ENCODE results near the gene CCDC201.

The CCDC201 gene

DNA sequence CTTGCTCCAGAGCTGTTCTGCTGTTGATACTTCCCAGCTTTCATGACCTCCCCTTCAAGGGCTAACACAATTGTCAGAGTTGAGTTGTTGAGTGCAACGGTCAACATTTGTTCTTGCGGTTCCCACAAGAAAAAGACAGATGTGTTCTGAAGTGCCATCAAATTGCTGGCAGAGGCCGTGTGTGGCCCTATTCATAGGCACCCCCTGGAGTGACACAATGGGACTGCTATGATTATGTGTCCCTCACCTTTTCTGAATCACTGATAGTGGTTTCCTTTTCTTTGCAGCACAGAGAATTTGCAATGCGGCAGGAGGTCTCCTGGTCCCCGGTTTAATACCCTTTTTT is 9.6 kb upstream of the CCDC201 start:
- Histone ChIP-seq H3K23ac (ENCODE audit: low read length) (no peak overlapping the region), H2BK12ac (ENCODE audit: low read length) (no peak overlapping the region), H4K12ac (ENCODE audit: low read depth, low read length) (no peak overlapping the region), H3K9me3 (ENCODE audit: insufficient read depth, low read depth, low read length) (peaks cover 11% of the 10 kb centered on the region), H3K4me1 (ENCODE audit: control insufficient read depth in 1 of 2, insufficient read depth in 2 of 2, low read length in 2 of 2) (no peaks in the 10 kb centered on the region), H2BK120ac (ENCODE audit: insufficient read depth, low read length, poor library complexity) (no peak overlapping the region), H2BK5ac (ENCODE audit: low read depth, low read length, poor library complexity) (no peak overlapping the region), H2AFZ (ENCODE audit: insufficient read depth, low read length, poor library complexity) (no peak overlapping the region), H3K9ac (ENCODE audit: low read length) (no peak overlapping the region), H3K18ac (ENCODE audit: low read length) (no peak overlapping the region), H3K79me1 (ENCODE audit: low read length) (no peaks in the 10 kb centered on the region), H3K4ac (ENCODE audit: low read depth, low read length) (no peak overlapping the region), H2AK5ac (ENCODE audit: low read length) (no peak overlapping the region), H4K91ac (ENCODE audit: low read depth, low read length) (no peak overlapping the region), H3K27ac (ENCODE audit: low read depth, low read length) (no peak overlapping the region), H3K4me3 (ENCODE audit: low read depth, low read length) (no peak overlapping the region), H3K14ac (ENCODE audit: low read length) (no peak overlapping the region), H3K4me2 (ENCODE audit: low read length) (no peak overlapping the region), H3K27me3 (ENCODE audit: insufficient read depth, low read length) (no peaks in the 10 kb centered on the region), H4K8ac (ENCODE audit: low read depth, low read length) (no peak overlapping the region), H3K36me3 (ENCODE audit: control insufficient read depth in 1 of 2, insufficient read depth in 2 of 2, low read length in 2 of 2) (no peaks in the 10 kb centered on the region), H3K79me2 (ENCODE audit: control insufficient read depth, insufficient read depth, low read length, poor library complexity) (no peaks in the 10 kb centered on the region)
- DNase-seq: no peak
- WGBS (ENCODE audit: extremely low coverage, insufficient coverage, insufficient read length): no CpG with 5 or more reads among the region's 5 CpGs

DNA sequence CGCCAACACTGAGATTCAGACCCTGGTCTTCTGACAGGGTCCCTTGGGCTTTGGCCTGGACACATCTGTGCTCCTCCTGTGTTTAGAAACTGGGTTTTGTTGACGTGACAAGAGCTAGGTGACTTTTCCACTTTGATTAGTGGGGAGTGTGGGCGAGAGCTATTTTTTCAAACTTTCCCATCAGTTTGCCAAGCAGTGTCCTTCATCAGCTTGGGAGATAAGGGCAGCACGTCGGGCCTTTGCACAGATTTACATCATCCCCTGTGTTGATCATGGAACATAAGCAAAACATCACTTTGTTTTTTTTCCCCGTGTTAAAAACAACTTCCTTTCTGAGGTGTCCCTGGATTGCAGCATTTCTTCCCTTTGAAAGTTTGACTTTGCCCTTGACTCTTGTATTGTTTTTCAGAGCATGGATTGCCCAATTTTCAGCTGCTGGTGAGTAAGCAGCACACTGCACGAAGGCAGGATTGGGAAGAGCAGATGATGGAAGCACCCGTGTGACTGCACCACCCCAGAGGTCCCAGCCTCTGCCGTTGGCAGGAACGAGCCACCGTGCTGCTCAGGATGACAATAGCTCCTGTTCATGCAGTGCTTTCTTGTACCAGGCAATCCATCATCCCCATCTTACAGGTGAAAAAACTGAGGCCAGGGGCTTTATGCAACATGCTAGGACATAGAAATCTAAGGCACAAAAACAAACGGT is 9.0 kb upstream of the CCDC201 start:
- Histone ChIP-seq H4K12ac (ENCODE audit: low read depth, low read length) (no peak overlapping the region), H4K91ac (ENCODE audit: low read depth, low read length) (no peak overlapping the region), H2AFZ (ENCODE audit: insufficient read depth, low read length, poor library complexity) (no peak overlapping the region), H3K36me3 (ENCODE audit: control insufficient read depth in 1 of 2, insufficient read depth in 2 of 2, low read length in 2 of 2) (no peaks in the 10 kb centered on the region), H3K27me3 (ENCODE audit: insufficient read depth, low read length) (no peaks in the 10 kb centered on the region), H3K27ac (ENCODE audit: low read depth, low read length) (no peak overlapping the region), H2AK5ac (ENCODE audit: low read length) (no peak overlapping the region), H3K4me1 (ENCODE audit: control insufficient read depth in 1 of 2, insufficient read depth in 2 of 2, low read length in 2 of 2) (no peaks in the 10 kb centered on the region), H3K4me2 (ENCODE audit: low read length) (no peak overlapping the region), H3K9me3 (ENCODE audit: insufficient read depth, low read depth, low read length) (peaks cover 11% of the 10 kb centered on the region), H3K79me2 (ENCODE audit: control insufficient read depth, insufficient read depth, low read length, poor library complexity) (no peaks in the 10 kb centered on the region), H3K4ac (ENCODE audit: low read depth, low read length) (no peak overlapping the region), H2BK120ac (ENCODE audit: insufficient read depth, low read length, poor library complexity) (no peak overlapping the region), H4K8ac (ENCODE audit: low read depth, low read length) (no peak overlapping the region), H3K79me1 (ENCODE audit: low read length) (no peaks in the 10 kb centered on the region), H3K14ac (ENCODE audit: low read length) (no peak overlapping the region), H3K9ac (ENCODE audit: low read length) (no peak overlapping the region), H3K23ac (ENCODE audit: low read length) (no peak overlapping the region), H2BK12ac (ENCODE audit: low read length) (no peak overlapping the region), H3K18ac (ENCODE audit: low read length) (no peak overlapping the region), H3K4me3 (ENCODE audit: low read depth, low read length) (no peak overlapping the region), H2BK5ac (ENCODE audit: low read depth, low read length, poor library complexity) (no peak overlapping the region)
- WGBS (ENCODE audit: extremely low coverage, insufficient coverage, insufficient read length): no CpG with 5 or more reads among the region's 12 CpGs
- DNase-seq: no peak

- H2AFZ ChIP-seq (ENCODE audit: insufficient read depth, low read length, poor library complexity): no peak overlapping the region
- no peaks in the 10 kb centered on the region for H3K4me1 ChIP-seq (ENCODE audit: control insufficient read depth in 1 of 2, insufficient read depth in 2 of 2, low read length in 2 of 2)
- H3K79me1 ChIP-seq (ENCODE audit: low read length): no peaks in the 10 kb centered on the region
- H3K4ac ChIP-seq (ENCODE audit: low read depth, low read length): no peak overlapping the region
- no peak overlapping the region for H3K27ac ChIP-seq (ENCODE audit: low read depth, low read length)
- no peak overlapping the region for H3K14ac ChIP-seq (ENCODE audit: low read length)
- H3K23ac ChIP-seq (ENCODE audit: low read length): no peak overlapping the region
- no peaks in the 10 kb centered on the region for H3K36me3 ChIP-seq (ENCODE audit: control insufficient read depth in 1 of 2, insufficient read depth in 2 of 2, low read length in 2 of 2)
- peaks cover 11% of the 10 kb centered on the region for H3K9me3 ChIP-seq (ENCODE audit: insufficient read depth, low read depth, low read length)
- no peak overlapping the region for H2BK120ac ChIP-seq (ENCODE audit: insufficient read depth, low read length, poor library complexity)
- no peaks in the 10 kb centered on the region for H3K79me2 ChIP-seq (ENCODE audit: control insufficient read depth, insufficient read depth, low read length, poor library complexity)
- H4K12ac ChIP-seq (ENCODE audit: low read depth, low read length): no peak overlapping the region
- H3K4me2 ChIP-seq (ENCODE audit: low read length): no peak overlapping the region
- H3K4me3 ChIP-seq (ENCODE audit: low read depth, low read length): no peak overlapping the region
- no peak for DNase-seq
- H3K18ac ChIP-seq (ENCODE audit: low read length): no peak overlapping the region
- no peak overlapping the region for H2BK5ac ChIP-seq (ENCODE audit: low read depth, low read length, poor library complexity)
- no peak overlapping the region for H2BK12ac ChIP-seq (ENCODE audit: low read length)
- no CpG with 5 or more reads among the region's 9 CpGs for WGBS (ENCODE audit: extremely low coverage, insufficient coverage, insufficient read length)
- no peaks in the 10 kb centered on the region for H3K27me3 ChIP-seq (ENCODE audit: insufficient read depth, low read length)
- no peak overlapping the region for H2AK5ac ChIP-seq (ENCODE audit: low read length)
- H4K8ac ChIP-seq (ENCODE audit: low read depth, low read length): no peak overlapping the region
- H4K91ac ChIP-seq (ENCODE audit: low read depth, low read length): no peak overlapping the region
- H3K9ac ChIP-seq (ENCODE audit: low read length): no peak overlapping the region
Measured at GRCh38 chr7:45881280-45881758, 8.4 kb upstream of the CCDC201 start.

DNA sequence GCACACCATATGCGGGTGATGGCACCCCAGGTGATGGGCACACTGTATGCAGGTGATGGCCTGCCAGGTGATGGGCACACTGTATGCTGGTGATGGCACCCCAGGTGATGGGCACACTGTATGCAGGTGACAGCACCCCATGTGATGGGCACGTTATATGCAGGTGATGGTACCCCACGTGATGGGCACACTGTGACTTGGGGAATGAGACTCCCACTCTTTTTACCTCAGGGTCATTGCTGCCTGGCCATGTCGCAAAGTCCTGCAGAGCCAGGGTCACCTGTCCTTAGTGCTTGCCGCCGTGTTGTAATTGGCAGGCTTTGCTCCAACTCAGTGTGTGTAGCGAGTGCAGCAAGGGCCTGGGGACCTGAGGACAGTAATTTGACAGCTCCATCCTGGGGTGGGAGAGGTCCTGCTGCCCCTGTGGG is 7.6 kb upstream of the CCDC201 start:
- no peak overlapping the region for H3K27ac ChIP-seq (ENCODE audit: low read depth, low read length)
- no peak overlapping the region for H2BK5ac ChIP-seq (ENCODE audit: low read depth, low read length, poor library complexity)
- H3K4me3 ChIP-seq (ENCODE audit: low read depth, low read length): peak overlapping the region; percentile 6
- no peaks in the 10 kb centered on the region for H3K36me3 ChIP-seq (ENCODE audit: control insufficient read depth in 1 of 2, insufficient read depth in 2 of 2, low read length in 2 of 2)
- H3K23ac ChIP-seq (ENCODE audit: low read length): no peak overlapping the region
- H2BK12ac ChIP-seq (ENCODE audit: low read length): no peak overlapping the region
- H4K12ac ChIP-seq (ENCODE audit: low read depth, low read length): no peak overlapping the region
- no peak for DNase-seq
- no peaks in the 10 kb centered on the region for H3K79me1 ChIP-seq (ENCODE audit: low read length)
- H2AK5ac ChIP-seq (ENCODE audit: low read length): no peak overlapping the region
- no peak overlapping the region for H4K8ac ChIP-seq (ENCODE audit: low read depth, low read length)
- H4K91ac ChIP-seq (ENCODE audit: low read depth, low read length): no peak overlapping the region
- H3K4me1 ChIP-seq (ENCODE audit: control insufficient read depth in 1 of 2, insufficient read depth in 2 of 2, low read length in 2 of 2): no peaks in the 10 kb centered on the region
- no peak overlapping the region for H3K9ac ChIP-seq (ENCODE audit: low read length)
- peaks cover 11% of the 10 kb centered on the region for H3K9me3 ChIP-seq (ENCODE audit: insufficient read depth, low read depth, low read length)
- no peak overlapping the region for H3K14ac ChIP-seq (ENCODE audit: low read length)
- no peaks in the 10 kb centered on the region for H3K27me3 ChIP-seq (ENCODE audit: insufficient read depth, low read length)
- H2AFZ ChIP-seq (ENCODE audit: insufficient read depth, low read length, poor library complexity): no peak overlapping the region
- H3K4ac ChIP-seq (ENCODE audit: low read depth, low read length): no peak overlapping the region
- no CpG with 5 or more reads among the region's 7 CpGs for WGBS (ENCODE audit: extremely low coverage, insufficient coverage, insufficient read length)
- H3K18ac ChIP-seq (ENCODE audit: low read length): no peak overlapping the region
- H2BK120ac ChIP-seq (ENCODE audit: insufficient read depth, low read length, poor library complexity): no peak overlapping the region
- H3K79me2 ChIP-seq (ENCODE audit: control insufficient read depth, insufficient read depth, low read length, poor library complexity): no peaks in the 10 kb centered on the region
- no peak overlapping the region for H3K4me2 ChIP-seq (ENCODE audit: low read length)

Data from trophoblast cell (in vitro differentiated cells and primary cell).